ENCODE results near the gene TSR3. TPM values are rescaled to one million over a fixed set of nuclear protein-coding genes. Genes with fewer than 3 reads are reported as not detected.

TSR3 gene
- total and polyA plus RNA-seq, 3 experiments from 2014 or later: 91.8 to 109 (median 102) TPM

DNA sequence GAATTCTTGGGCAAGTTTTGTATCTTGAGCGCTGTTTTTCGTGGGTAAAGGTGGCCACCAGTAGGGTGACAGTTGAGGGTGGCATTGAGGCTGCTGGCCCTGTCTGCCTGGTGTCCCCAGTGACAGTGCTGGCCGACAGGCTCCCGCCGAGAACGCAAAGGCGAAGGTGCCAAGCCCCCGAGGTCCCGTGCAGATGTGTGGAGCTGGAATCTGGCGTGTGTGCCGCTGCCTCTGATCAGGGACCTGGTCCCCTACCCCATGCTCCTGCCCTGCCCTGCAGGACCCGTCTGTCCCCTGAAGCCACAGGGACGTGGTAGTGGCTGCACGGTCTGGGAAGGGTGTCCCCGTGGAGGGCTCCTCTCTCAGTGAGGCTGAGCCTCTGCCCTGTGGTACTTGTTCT is 38.8 kb downstream of the TSR3 start:
- Mint-ChIP-seq H3K9me3 (no peaks in the 10 kb centered on the region), H3K4me3 (peak overlapping the region in 6 of 7 donors; percentile 15 to 82 (median 56)), H3K27me3 (no peaks in the 10 kb centered on the region), H3K4me1 (peaks cover 26 to 52% (median 27%) of the 10 kb centered on the region in 3 donors), H3K36me3 (peaks cover 0 to 68% (median 13%) of the 10 kb centered on the region in 3 donors), H3K27ac (peak overlapping the region in 4 of 8 donors; percentile 61 to 90 (median 72))
- POLR2A ChIA-PET: interaction anchor here (0.6 kb wide), 1 partner anchor 40 kb away, joined by 4 read pairs; no protein-coding TSS in a partner anchor
- Histone ChIP-seq H3K27me3 (ENCODE audit: insufficient read depth, low read length, poor library complexity, severe bottlenecking) (no peaks in the 10 kb centered on the region), H3K36me3 (ENCODE audit: insufficient read depth, low read length) (peaks cover 45% of the 10 kb centered on the region), H3K4me3 (ENCODE audit: low read length) (no peak overlapping the region), H3K9me3 (ENCODE audit: low read length) (no peaks in the 10 kb centered on the region), H3K4me1 (ENCODE audit: insufficient read depth, low read length) (peaks cover 36% of the 10 kb centered on the region), H3K27ac (ENCODE audit: low read depth, low read length) (no peak overlapping the region)
- CTCF ChIA-PET: interaction anchor here (0.8 to 1.1 kb wide), 2 partner anchors 13 to 25 kb away, joined by 3 read pairs; no protein-coding TSS in a partner anchor
- no peak for DNase-seq

- POLR2A ChIA-PET: interaction anchor here (0.6 kb wide), 1 partner anchor 41 kb away, joined by 4 read pairs; no protein-coding TSS in a partner anchor
- no peaks in the 10 kb centered on the region for H3K9me3 ChIP-seq (ENCODE audit: low read length)
- H3K36me3 ChIP-seq (ENCODE audit: insufficient read depth, low read length): peaks cover 41% of the 10 kb centered on the region
- Mint-ChIP-seq H3K4me3 (peak overlapping the region; percentile 15 to 82 (median 52)), H3K36me3 (peaks cover 0 to 63% (median 9%) of the 10 kb centered on the region in 3 donors), H3K4me1 (peaks cover 26 to 52% (median 27%) of the 10 kb centered on the region in 3 donors), H3K27ac (peak overlapping the region in 4 of 8 donors; percentile 61 to 90 (median 72)), H3K27me3 (no peaks in the 10 kb centered on the region), H3K9me3 (no peaks in the 10 kb centered on the region)
- no peaks in the 10 kb centered on the region for H3K27me3 ChIP-seq (ENCODE audit: insufficient read depth, low read length, poor library complexity, severe bottlenecking)
- H3K4me3 ChIP-seq (ENCODE audit: low read length): no peak overlapping the region
- CTCF ChIA-PET: interaction anchor here (0.8 to 1.1 kb wide), 2 partner anchors 13 to 26 kb away, joined by 3 read pairs; no protein-coding TSS in a partner anchor
- H3K27ac ChIP-seq (ENCODE audit: low read depth, low read length): no peak overlapping the region
- peaks cover 37% of the 10 kb centered on the region for H3K4me1 ChIP-seq (ENCODE audit: insufficient read depth, low read length)
- no peak for DNase-seq
Measured at GRCh38 chr16:1312467-1312816, 39.2 kb downstream of the TSR3 start.

DNA sequence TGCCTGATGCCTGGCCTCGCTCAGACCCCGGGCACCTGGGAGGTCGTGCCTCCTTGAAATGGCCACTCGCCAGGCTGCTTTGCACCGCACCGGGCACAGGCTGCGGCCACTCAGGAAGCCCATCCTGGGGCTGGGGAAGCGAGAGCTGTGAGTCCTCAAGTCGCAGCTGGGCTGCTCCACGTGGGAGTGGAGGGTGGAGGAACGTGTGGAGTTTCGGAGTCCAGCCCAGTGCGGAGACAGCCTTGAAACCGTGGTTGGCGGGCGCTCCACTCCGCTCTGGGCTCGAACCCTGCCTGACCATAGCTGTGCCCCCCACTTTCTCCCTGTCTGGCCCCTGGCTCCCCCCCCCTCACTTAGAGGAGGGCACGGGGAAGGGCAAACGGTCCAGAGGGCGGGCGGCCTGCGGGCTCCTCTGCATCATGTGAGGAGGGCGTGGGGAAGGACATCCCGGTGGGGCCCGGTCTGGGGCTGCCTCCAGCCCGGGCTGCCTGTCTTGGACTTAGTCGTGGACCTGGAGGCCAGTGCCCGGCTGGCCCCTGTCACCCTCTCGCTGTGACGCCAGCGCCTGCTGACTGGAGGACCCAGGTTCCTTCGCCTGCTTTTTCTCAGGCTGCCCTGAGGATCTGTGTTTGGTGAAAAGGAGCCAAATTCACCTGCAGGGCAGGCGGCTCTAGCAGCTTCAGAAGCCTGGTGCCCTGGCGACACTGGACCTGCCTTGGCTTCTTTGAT is 39.8 kb downstream of the TSR3 start:
- no peaks in the 10 kb centered on the region for H3K9me3 Mint-ChIP-seq
- H3K36me3 ChIP-seq (ENCODE audit: insufficient read depth, low read length): peaks cover 37% of the 10 kb centered on the region
- ChIA-PET CTCF (interaction anchor here (1.1 kb wide), 1 partner anchor 12 kb away, joined by 3 read pairs; no protein-coding TSS in a partner anchor), POLR2A (interaction anchor here (0.6 kb wide), 1 partner anchor 41 kb away, joined by 4 read pairs; no protein-coding TSS in a partner anchor)
- H3K27ac ChIP-seq (ENCODE audit: low read depth, low read length): peak overlapping the region; percentile 58
- peak overlapping the region; percentile 52 to 99 (median 96) for H3K4me3 Mint-ChIP-seq
- H3K27me3 Mint-ChIP-seq: no peaks in the 10 kb centered on the region
- peaks cover 26 to 52% (median 27%) of the 10 kb centered on the region in 3 donors for H3K4me1 Mint-ChIP-seq
- no peaks in the 10 kb centered on the region for H3K27me3 ChIP-seq (ENCODE audit: insufficient read depth, low read length, poor library complexity, severe bottlenecking)
- H3K4me3 ChIP-seq (ENCODE audit: low read length): peak overlapping the region; percentile 81
- peak overlapping the region in 2 of 8 donors; percentile 32 to 90 for H3K27ac Mint-ChIP-seq
- peaks cover 37% of the 10 kb centered on the region for H3K4me1 ChIP-seq (ENCODE audit: insufficient read depth, low read length)
- DNase-seq: no peak
- H3K9me3 ChIP-seq (ENCODE audit: low read length): no peaks in the 10 kb centered on the region
- H3K36me3 Mint-ChIP-seq: peaks cover 0 to 58% (median 9%) of the 10 kb centered on the region in 3 donors

GRCh38 chr16:1311212-1311737 is 40.4 kb downstream of the TSR3 start:
- Mint-ChIP-seq H3K9me3 (no peaks in the 10 kb centered on the region), H3K27me3 (no peaks in the 10 kb centered on the region), H3K4me1 (peaks cover 26 to 54% (median 27%) of the 10 kb centered on the region in 3 donors), H3K4me3 (peak overlapping the region; percentile 94 to 99 (median 96)), H3K27ac (peak overlapping the region; percentile 29 to 98 (median 96)), H3K36me3 (peaks cover 0 to 52% (median 4%) of the 10 kb centered on the region in 3 donors)
- H3K27ac ChIP-seq (ENCODE audit: low read depth, low read length): peak overlapping the region; percentile 58
- ChIA-PET POLR2A (no interaction called here), CTCF (no interaction called here)
- H3K27me3 ChIP-seq (ENCODE audit: insufficient read depth, low read length, poor library complexity, severe bottlenecking): no peaks in the 10 kb centered on the region
- H3K36me3 ChIP-seq (ENCODE audit: insufficient read depth, low read length): peaks cover 31% of the 10 kb centered on the region
- H3K4me1 ChIP-seq (ENCODE audit: insufficient read depth, low read length): peaks cover 37% of the 10 kb centered on the region
- peak overlapping the region; percentile 81 for H3K4me3 ChIP-seq (ENCODE audit: low read length)
- no peak for DNase-seq
- no peaks in the 10 kb centered on the region for H3K9me3 ChIP-seq (ENCODE audit: low read length)

GRCh38 chr16:1310832-1311200 is 40.9 kb downstream of the TSR3 start:
- peaks cover 27% of the 10 kb centered on the region for H3K36me3 ChIP-seq (ENCODE audit: insufficient read depth, low read length)
- peak overlapping the region; percentile 58 for H3K27ac ChIP-seq (ENCODE audit: low read depth, low read length)
- DNase-seq: peak in 1 of 5 donors; percentile 45
- Mint-ChIP-seq H3K4me3 (peak overlapping the region; percentile 94 to 99 (median 96)), H3K27me3 (no peaks in the 10 kb centered on the region), H3K27ac (peak overlapping the region; percentile 90 to 98 (median 96)), H3K9me3 (no peaks in the 10 kb centered on the region), H3K4me1 (peaks cover 25 to 54% (median 26%) of the 10 kb centered on the region in 3 donors), H3K36me3 (peaks cover 0 to 47% (median 0%) of the 10 kb centered on the region in 3 donors)
- H3K27me3 ChIP-seq (ENCODE audit: insufficient read depth, low read length, poor library complexity, severe bottlenecking): no peaks in the 10 kb centered on the region
- ChIA-PET POLR2A (no interaction called here), CTCF (no interaction called here)
- peak overlapping the region; percentile 81 for H3K4me3 ChIP-seq (ENCODE audit: low read length)
- H3K4me1 ChIP-seq (ENCODE audit: insufficient read depth, low read length): peaks cover 37% of the 10 kb centered on the region
- H3K9me3 ChIP-seq (ENCODE audit: low read length): no peaks in the 10 kb centered on the region

DNA sequence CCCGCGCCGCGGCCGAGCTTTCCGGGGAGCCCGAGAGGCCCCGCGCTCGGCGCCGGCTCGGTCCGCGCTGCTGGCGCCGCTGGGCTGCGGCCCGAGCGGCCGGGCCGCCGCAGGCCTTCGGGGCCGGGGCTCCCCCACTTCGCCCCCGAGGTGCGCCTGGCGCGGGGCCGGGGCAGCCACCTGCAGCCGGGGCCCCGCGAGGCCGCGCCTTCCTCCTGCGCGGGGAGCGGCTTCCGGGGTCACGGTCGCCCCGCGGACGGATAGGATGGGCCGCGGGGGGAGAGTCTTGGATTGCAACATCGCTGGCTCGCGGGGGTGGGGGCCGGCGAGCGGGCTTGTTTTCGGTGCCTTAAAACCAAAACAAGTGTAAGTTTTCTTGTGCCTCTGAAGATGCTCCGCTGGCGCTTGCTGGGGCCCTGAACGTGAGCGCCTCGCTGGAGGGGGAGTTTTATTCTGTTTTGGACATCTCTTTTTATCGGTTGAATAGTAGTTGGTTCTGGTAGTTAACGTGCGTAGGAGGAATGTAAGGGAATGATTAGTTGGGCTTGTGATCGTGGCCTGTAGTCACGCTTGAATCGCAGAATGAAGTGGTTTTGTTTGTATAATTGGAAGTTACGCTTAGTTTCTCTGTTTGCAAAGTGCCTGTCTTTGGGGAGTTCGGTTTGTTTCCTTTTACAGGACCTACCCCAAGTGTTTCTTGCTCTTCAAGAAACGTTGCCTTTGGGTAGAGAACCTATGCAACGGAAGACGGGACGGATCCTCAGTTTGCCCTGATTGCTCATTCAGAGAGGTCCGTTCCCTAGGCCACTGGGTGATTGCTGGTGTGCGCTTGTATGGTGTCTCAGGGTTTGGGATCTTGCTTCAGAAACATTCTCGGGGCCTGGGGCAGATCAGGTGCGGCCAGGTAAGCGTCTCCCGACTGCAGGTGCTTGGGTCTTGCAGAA is 41.5 kb downstream of the TSR3 start:
- POLR2A ChIA-PET: interaction anchor here (1.0 to 1.8 kb wide), 4 partner anchors 20 to 229 kb away, joined by 3 to 14 read pairs (median 9); partner anchors contain the start of gene UQCC4

More for the DNA sequence above, 41.5 kb downstream of the TSR3 start:
- H3K4me1 ChIP-seq (ENCODE audit: insufficient read depth, low read length): peaks cover 37% of the 10 kb centered on the region
- peaks cover 21% of the 10 kb centered on the region for H3K36me3 ChIP-seq (ENCODE audit: insufficient read depth, low read length)
- peak overlapping the region; percentile 58 for H3K27ac ChIP-seq (ENCODE audit: low read depth, low read length)
- H3K9me3 ChIP-seq (ENCODE audit: low read length): no peaks in the 10 kb centered on the region
- Mint-ChIP-seq H3K4me3 (peak overlapping the region; percentile 94 to 99 (median 96)), H3K4me1 (peaks cover 25 to 54% (median 26%) of the 10 kb centered on the region in 3 donors), H3K9me3 (no peaks in the 10 kb centered on the region), H3K36me3 (peaks cover 0 to 41% (median 0%) of the 10 kb centered on the region in 3 donors), H3K27ac (peak overlapping the region; percentile 90 to 98 (median 96)), H3K27me3 (no peaks in the 10 kb centered on the region)
- no peaks in the 10 kb centered on the region for H3K27me3 ChIP-seq (ENCODE audit: insufficient read depth, low read length, poor library complexity, severe bottlenecking)
- peak overlapping the region; percentile 81 for H3K4me3 ChIP-seq (ENCODE audit: low read length)
- peak; percentile 62 to 77 (median 64) for DNase-seq
- CTCF ChIA-PET: interaction anchor here (1.3 to 1.6 kb wide), 2 partner anchors 9 to 33 kb away, joined by 4 to 6 read pairs; no protein-coding TSS in a partner anchor

All from CD8-positive, alpha-beta memory T cell (primary cell).